Neutrophil (primary cell): Measurements from ENCODE around the gene FREM2.

Experiments
- H3K27ac ChIP-seq: fragments of 200-600 bp; sonication (generic); 2 replicates; pipeline ENCODE4 v1.5.1; 2016; ENCODE audit warnings: mild to moderate bottlenecking, moderate library complexity
- H3K27me3 ChIP-seq: fragments of 200-600 bp; sonication (generic); 2 replicates; pipeline ENCODE4 v1.6.0; 2016; ENCODE audit warnings: mild to moderate bottlenecking
- H3K36me3 ChIP-seq: fragments of 200-600 bp; sonication (generic); 2 replicates; pipeline ENCODE4 v1.5.1; 2017
- H3K4me1 ChIP-seq, 2 experiments: fragments of 200-600 bp in 1 of 2; sonication (generic) in 1 of 2; 1 replicate in 1 of 2; 2 replicates in 1 of 2; pipeline versions ENCODE4 v1.5.1 to v1.6.1; 2013 to 2016; ENCODE audit warnings: low read depth in 1 of 2, low read length in 1 of 2, mild to moderate bottlenecking in 1 of 2, moderate library complexity in 1 of 2; ENCODE audit not compliant: control insufficient read depth in 1 of 2, insufficient read depth in 1 of 2
- H3K4me3 ChIP-seq, 2 experiments: fragments of 200-600 bp in 1 of 2; sonication (generic) in 1 of 2; 1 replicate in 1 of 2; 2 replicates in 1 of 2; pipeline ENCODE4 v1.5.1; 2013 to 2016; ENCODE audit warnings: low read depth in 1 of 2, low read length in 1 of 2, mild to moderate bottlenecking in 1 of 2, moderate library complexity in 1 of 2
- H3K9me3 ChIP-seq: fragments of 200-600 bp; sonication (generic); 2 replicates; pipeline ENCODE4 v1.5.1; 2016
- CTCF ChIP-seq: fragments of 200-600 bp; sonication (generic); IDR thresholded peaks from 2 replicates; pipeline ENCODE4 v1.5.1; 2016; ENCODE audit warnings: antibody characterized with exemption

Gene FREM2

GRCh38 chr13:38687246-38688229 is 661 bp downstream of the FREM2 start:
- Histone ChIP-seq H3K27me3 (peaks cover 46% of the 10 kb centered on the region), H3K4me1 (no peaks in the 10 kb centered on the region), H3K27ac (no peak overlapping the region), H3K4me3 (no peak overlapping the region), H3K9me3 (no peaks in the 10 kb centered on the region), H3K36me3 (no peaks in the 10 kb centered on the region)
- TF ChIP-seq CTCF, result no peak

GRCh38 chr13:38688674-38689073 is 1.8 kb downstream of the FREM2 start:
- H3K4me1 ChIP-seq, result no peaks in the 10 kb centered on the region
- H3K9me3 ChIP-seq, result no peaks in the 10 kb centered on the region
- H3K4me3 ChIP-seq, result no peak overlapping the region
- H3K36me3 ChIP-seq, result no peaks in the 10 kb centered on the region
- H3K27ac ChIP-seq, result no peak overlapping the region
- H3K27me3 ChIP-seq, result peaks cover 46% of the 10 kb centered on the region
- TF ChIP-seq CTCF, result no peak

- peaks cover 37% of the 10 kb centered on the region for H3K27me3 ChIP-seq
- H3K27ac ChIP-seq, result no peak overlapping the region
- TF ChIP-seq CTCF, result no peak
- no peaks in the 10 kb centered on the region for H3K36me3 ChIP-seq
- no peak overlapping the region for H3K4me3 ChIP-seq
- no peaks in the 10 kb centered on the region for H3K9me3 ChIP-seq
- H3K4me1 ChIP-seq, result no peaks in the 10 kb centered on the region
These were observed 3.4 kb downstream of the FREM2 start for GRCh38 chr13:38690231-38690630.

GRCh38 chr13:38693168-38693567 is 6.3 kb downstream of the FREM2 start:
- no peak overlapping the region for H3K27ac ChIP-seq
- no peaks in the 10 kb centered on the region for H3K4me1 ChIP-seq
- peaks cover 7% of the 10 kb centered on the region for H3K27me3 ChIP-seq
- H3K36me3 ChIP-seq, result no peaks in the 10 kb centered on the region
- no peaks in the 10 kb centered on the region for H3K9me3 ChIP-seq
- no peak for TF ChIP-seq CTCF
- no peak overlapping the region for H3K4me3 ChIP-seq

GRCh38 chr13:38693641-38694040 is 6.8 kb downstream of the FREM2 start:
- Histone ChIP-seq H3K27me3 (peaks cover 3% of the 10 kb centered on the region), H3K4me1 (no peaks in the 10 kb centered on the region), H3K9me3 (no peaks in the 10 kb centered on the region), H3K4me3 (no peak overlapping the region), H3K27ac (no peak overlapping the region), H3K36me3 (no peaks in the 10 kb centered on the region)
- no peak for TF ChIP-seq CTCF
